T-helper 1 cell treated with Interleukin-12 subunit alpha and Interleukin-12 subunit beta and Interleukin-4 antibody, amounts not matched to agents 30 μg/mL and 1 μg/mL, for 36 hours (primary cell): ENCODE results near the gene CLCN6.

Experiments
- H3K27ac Mint-ChIP-seq: one replicate; pipeline ENCODE4 v1.8.0; 2021; ENCODE audit warnings: mild to moderate bottlenecking, mixed read lengths
- H3K27me3 Mint-ChIP-seq: one replicate; pipeline ENCODE4 v1.8.0; 2021; ENCODE audit warnings: low read depth, mixed read lengths
- H3K36me3 Mint-ChIP-seq: one replicate; pipeline ENCODE4 v1.8.0; 2021; ENCODE audit warnings: low read depth, mixed read lengths
- H3K4me1 Mint-ChIP-seq: one replicate; pipeline ENCODE4 v1.8.0; 2021; ENCODE audit warnings: low read depth, mixed read lengths
- H3K4me3 Mint-ChIP-seq: one replicate; pipeline ENCODE4 v1.8.0; 2021; ENCODE audit warnings: mild to moderate bottlenecking, moderate library complexity, mixed read lengths
- H3K9me3 Mint-ChIP-seq: one replicate; pipeline ENCODE4 v1.8.0; 2021; ENCODE audit warnings: mixed read lengths

Gene CLCN6

GRCh38 chr1:11839727-11840705 lies 34.0 kb downstream of the CLCN6 start:
- H3K9me3 Mint-ChIP-seq: no peaks in the 10 kb centered on the region
- H3K27me3 Mint-ChIP-seq: no peaks in the 10 kb centered on the region
- H3K4me3 Mint-ChIP-seq: no peak overlapping the region

GRCh38 chr1:11841245-11842153 lies 35.5 kb downstream of the CLCN6 start:
- Mint-ChIP-seq H3K4me3 (no peak overlapping the region), H3K27me3 (no peaks in the 10 kb centered on the region), H3K36me3 (peaks cover 25% of the 10 kb centered on the region), H3K27ac (no peak overlapping the region), H3K4me1 (no peaks in the 10 kb centered on the region), H3K9me3 (no peaks in the 10 kb centered on the region)

More at GRCh38 chr1:11839727-11840705, 34.0 kb downstream of the CLCN6 start:
- H3K4me1 Mint-ChIP-seq: no peaks in the 10 kb centered on the region
- H3K27ac Mint-ChIP-seq: no peak overlapping the region
- H3K36me3 Mint-ChIP-seq: peaks cover 25% of the 10 kb centered on the region

GRCh38 chr1:11842154-11843041 lies 36.4 kb downstream of the CLCN6 start:
- Mint-ChIP-seq H3K36me3 (peaks cover 23% of the 10 kb centered on the region), H3K27ac (no peak overlapping the region), H3K4me1 (no peaks in the 10 kb centered on the region), H3K4me3 (no peak overlapping the region), H3K27me3 (no peaks in the 10 kb centered on the region), H3K9me3 (no peaks in the 10 kb centered on the region)

GRCh38 chr1:11845641-11846335 lies 39.8 kb downstream of the CLCN6 start:
- H3K9me3 Mint-ChIP-seq: no peaks in the 10 kb centered on the region
- H3K27me3 Mint-ChIP-seq: no peaks in the 10 kb centered on the region
- H3K4me1 Mint-ChIP-seq: no peaks in the 10 kb centered on the region
- H3K4me3 Mint-ChIP-seq: no peak overlapping the region
- no peak overlapping the region for H3K27ac Mint-ChIP-seq
- H3K36me3 Mint-ChIP-seq: peaks cover 17% of the 10 kb centered on the region

GRCh38 chr1:11847667-11848372 lies 41.8 kb downstream of the CLCN6 start, which contains the start of gene NPPA:
TSS of gene NPPA (minus strand) at chr1:11847783. CDS start at chr1:11847684, 99 bp downstream.
- Mint-ChIP-seq H3K4me1 (no peaks in the 10 kb centered on the region), H3K4me3 (no peak within 1 kb of the TSS), H3K27ac (no peak within 1 kb of the TSS), H3K27me3 (peaks cover 8% of the 10 kb centered on the region), H3K9me3 (no peaks in the 10 kb centered on the region), H3K36me3 (peaks cover 9% of the 10 kb centered on the region)

- H3K27ac Mint-ChIP-seq: no peak overlapping the region
- H3K4me3 Mint-ChIP-seq: no peak overlapping the region
- H3K9me3 Mint-ChIP-seq: no peaks in the 10 kb centered on the region
- no peaks in the 10 kb centered on the region for H3K4me1 Mint-ChIP-seq
- peaks cover 9% of the 10 kb centered on the region for H3K36me3 Mint-ChIP-seq
- peaks cover 12% of the 10 kb centered on the region for H3K27me3 Mint-ChIP-seq
Measured at GRCh38 chr1:11848373-11848700, 42.3 kb downstream of the CLCN6 start.

- no peak overlapping the region for H3K4me3 Mint-ChIP-seq
- H3K9me3 Mint-ChIP-seq: no peaks in the 10 kb centered on the region
- H3K27ac Mint-ChIP-seq: no peak overlapping the region
- H3K36me3 Mint-ChIP-seq: peaks cover 5% of the 10 kb centered on the region
- H3K4me1 Mint-ChIP-seq: no peaks in the 10 kb centered on the region
- peaks cover 16% of the 10 kb centered on the region for H3K27me3 Mint-ChIP-seq
Measured at GRCh38 chr1:11850156-11850555, 44.2 kb downstream of the CLCN6 start.

- no peak overlapping the region for H3K4me3 Mint-ChIP-seq
- H3K27me3 Mint-ChIP-seq: peaks cover 16% of the 10 kb centered on the region
- H3K27ac Mint-ChIP-seq: no peak overlapping the region
- H3K4me1 Mint-ChIP-seq: no peaks in the 10 kb centered on the region
- no peaks in the 10 kb centered on the region for H3K9me3 Mint-ChIP-seq
- no peaks in the 10 kb centered on the region for H3K36me3 Mint-ChIP-seq
Measured at GRCh38 chr1:11851180-11851579, 45.2 kb downstream of the CLCN6 start.

GRCh38 chr1:11854519-11854918 lies 48.5 kb downstream of the CLCN6 start:
- Mint-ChIP-seq H3K4me3 (no peak overlapping the region), H3K9me3 (no peaks in the 10 kb centered on the region), H3K4me1 (peaks cover 1% of the 10 kb centered on the region), H3K27me3 (peaks cover 43% of the 10 kb centered on the region), H3K36me3 (no peaks in the 10 kb centered on the region), H3K27ac (no peak overlapping the region)

- H3K9me3 Mint-ChIP-seq: no peaks in the 10 kb centered on the region
- no peak overlapping the region for H3K27ac Mint-ChIP-seq
- peaks cover 1% of the 10 kb centered on the region for H3K4me1 Mint-ChIP-seq
- H3K27me3 Mint-ChIP-seq: peaks cover 52% of the 10 kb centered on the region
- no peaks in the 10 kb centered on the region for H3K36me3 Mint-ChIP-seq
- no peak overlapping the region for H3K4me3 Mint-ChIP-seq
Measured at GRCh38 chr1:11855430-11855829, 49.4 kb downstream of the CLCN6 start.

- no peaks in the 10 kb centered on the region for H3K36me3 Mint-ChIP-seq
- H3K27me3 Mint-ChIP-seq: peaks cover 56% of the 10 kb centered on the region
- peaks cover 1% of the 10 kb centered on the region for H3K4me1 Mint-ChIP-seq
- H3K4me3 Mint-ChIP-seq: no peak overlapping the region
- H3K9me3 Mint-ChIP-seq: no peaks in the 10 kb centered on the region
- H3K27ac Mint-ChIP-seq: no peak overlapping the region
Measured at GRCh38 chr1:11856698-11857097, 50.7 kb downstream of the CLCN6 start.

GRCh38 chr1:11857164-11857851 lies 51.3 kb downstream of the CLCN6 start:
- H3K27ac Mint-ChIP-seq: no peak overlapping the region
- H3K4me1 Mint-ChIP-seq: peaks cover 1% of the 10 kb centered on the region
- peaks cover 57% of the 10 kb centered on the region for H3K27me3 Mint-ChIP-seq
- no peaks in the 10 kb centered on the region for H3K9me3 Mint-ChIP-seq
- H3K36me3 Mint-ChIP-seq: no peaks in the 10 kb centered on the region
- no peak overlapping the region for H3K4me3 Mint-ChIP-seq
